SK-N-SH (cell line): ENCODE results near the gene NLK.

ENCODE experiments used
- CTCF ChIP-seq: fragments of 200-600 bp; sonication (generic); IDR thresholded peaks from 2 replicates; pipeline ENCODE4 v1.6.1; 2017; ENCODE audit warnings: antibody characterized with exemption, mild to moderate bottlenecking, moderate library complexity
- EZH2phosphoT487 ChIP-seq: fragments of 200-600 bp; sonication (generic); IDR thresholded peaks from 2 replicates; pipeline ENCODE4 v1.6.1; 2017; ENCODE audit warnings: low read depth, mixed run types, mild to moderate bottlenecking, antibody characterized with exemption, moderate library complexity, borderline replicate concordance
- IRF3 ChIP-seq: fragments of 150-350 bp; IDR thresholded peaks from 2 replicates; pipeline ENCODE4 v1.6.1; 2016; ENCODE audit warnings: mild to moderate bottlenecking, low read depth, low read length
- REST ChIP-seq: IDR thresholded peaks from 2 replicates; pipeline ENCODE4 v1.6.1; 2012; ENCODE audit warnings: mild to moderate bottlenecking, low read depth, low read length, moderate library complexity
- TAF1 ChIP-seq: IDR thresholded peaks from 2 replicates; pipeline ENCODE4 v1.6.1; 2012; ENCODE audit warnings: low read depth, mild to moderate bottlenecking, low read length, moderate library complexity, borderline replicate concordance
- TEAD4 ChIP-seq: IDR thresholded peaks from 2 replicates; pipeline ENCODE4 v1.4.0; 2012; ENCODE audit warnings: mild to moderate bottlenecking, borderline replicate concordance; ENCODE audit not compliant: insufficient read depth

- TF ChIP-seq IRF3 = no peak
- peak; percentile 27; the same call in 1 of the 2 replicates for TF ChIP-seq CTCF
- TF ChIP-seq TEAD4 = no peak
- TF ChIP-seq TAF1 = no peak
- TF ChIP-seq EZH2phosphoT487 = no peak
- no peak for TF ChIP-seq REST
Observed at GRCh38 chr17:28136923-28137322, 94.4 kb downstream of the NLK start.
